T-cell (primary cell): ENCODE results near the gene KCNIP4. TPM values are rescaled to one million over a fixed set of nuclear protein-coding genes. Genes with fewer than 3 reads are reported as not detected.

Source experiments
- ATAC-seq, 4 experiments: fragments of 200-7000 bp in 3 of 4; fragments of 150-1000 bp in 1 of 4; cut with Tn5 transposase; replicated peaks in 1 of 4; 1 replicate in 3 of 4; 2 replicates in 1 of 4; pipeline ENCODE4 v1.10.0; 2021; ENCODE audit warnings: moderate library complexity in 3 of 4, mild to moderate bottlenecking in 2 of 4, moderate number of reproducible peaks in 1 of 4
- CTCF ChIA-PET, 2 donors: fragments of 300-600 bp; sonication (Branson Sonifier 250); formaldehyde crosslinking; loops; one replicate each; lab custom pipeline; 2022; ENCODE audit warnings: antibody characterized with exemption in 2 of 2; lab: Charles Lee
- POLR2A ChIA-PET, 2 donors: fragments of 300-600 bp; sonication (Branson Sonifier 250); formaldehyde crosslinking; loops; one replicate each; lab custom pipeline; 2022; ENCODE audit warnings: antibody characterized with exemption in 2 of 2; lab: Charles Lee
- DNase-seq, 35 experiments: peaks; one replicate each; pipeline versions ENCODE4 v3.0.0 to v3.0.0-alpha.2; 2013 to 2023
- H3K27ac ChIP-seq: one replicate; pipeline ENCODE4 v1.5.1; 2013; ENCODE audit warnings: low read length
- H3K27me3 ChIP-seq, 2 experiments: replicated peaks in 1 of 2; 1 replicate in 1 of 2; 2 replicates in 1 of 2; pipeline versions ENCODE4 v1.6.1 to v1.7.0; 2013; ENCODE audit warnings: low read length in 1 of 2, mixed read lengths in 1 of 2; ENCODE audit not compliant: control insufficient read depth in 2 of 2, insufficient read depth in 2 of 2; ENCODE audit errors: extremely low read depth in 1 of 2
- H3K36me3 ChIP-seq, 2 donors: 1 replicate in 1 of 2; 2 replicates in 1 of 2; pipeline versions ENCODE4 v1.6.1 to v1.7.0; 2013; ENCODE audit warnings: low read length in 1 of 2; ENCODE audit not compliant: control insufficient read depth in 2 of 2, insufficient read depth in 1 of 2; ENCODE audit errors: extremely low read depth in 1 of 2
- H3K4me1 ChIP-seq, 2 experiments: 1 replicate in 1 of 2; 2 replicates in 1 of 2; pipeline versions ENCODE4 v1.6.1 to v1.7.0; 2013; ENCODE audit warnings: low read length in 2 of 2, mixed read lengths in 1 of 2; ENCODE audit not compliant: insufficient read depth in 2 of 2, control insufficient read depth in 1 of 2; ENCODE audit errors: extremely low read depth in 1 of 2
- H3K4me3 ChIP-seq, 2 donors: 1 replicate in 1 of 2; 2 replicates in 1 of 2; pipeline versions ENCODE4 v1.5.1 to v1.7.0; 2013; ENCODE audit warnings: mild to moderate bottlenecking in 2 of 2, low read length in 1 of 2, moderate library complexity in 1 of 2; ENCODE audit not compliant: control insufficient read depth in 1 of 2; ENCODE audit errors: extremely low read depth in 1 of 2
- H3K9me3 ChIP-seq: 2 replicates; pipeline ENCODE4 v1.7.0; 2013
- H3K27ac Mint-ChIP-seq, 2 donors: one replicate each; pipeline ENCODE4 v1.8.0; 2020 to 2021; ENCODE audit warnings: mild to moderate bottlenecking in 2 of 2, mixed read lengths in 2 of 2
- H3K27me3 Mint-ChIP-seq, 2 donors: one replicate each; pipeline ENCODE4 v1.8.0; 2021 to 2022; ENCODE audit warnings: mixed read lengths in 2 of 2
- H3K36me3 Mint-ChIP-seq: one replicate; pipeline ENCODE4 v1.8.0; 2021; ENCODE audit warnings: mixed read lengths
- H3K4me1 Mint-ChIP-seq, 3 donors: one replicate each; pipeline ENCODE4 v1.8.0; 2020 to 2022; ENCODE audit warnings: mixed read lengths in 3 of 3, mild to moderate bottlenecking in 1 of 3
- H3K4me3 Mint-ChIP-seq, 3 donors: one replicate each; pipeline ENCODE4 v1.8.0; 2020 to 2022; ENCODE audit warnings: mild to moderate bottlenecking in 3 of 3, mixed read lengths in 3 of 3, moderate library complexity in 3 of 3
- H3K9me3 Mint-ChIP-seq, 3 donors: one replicate each; pipeline ENCODE4 v1.8.0; 2020 to 2022; ENCODE audit warnings: mixed read lengths in 3 of 3
- WGBS: methylation state at CpG from one replicate; pipeline ENCODE4 v1.1.5; 2013; ENCODE audit warnings: missing lambda C conversion rate; ENCODE audit not compliant: insufficient coverage; 5-methylcytosine and 5-hydroxymethylcytosine counted together
- total RNA-seq, 35 experiments: library from RNA in 6 of 35; stranded (reverse) in 6 of 35; fragments of 120-200 nt in 1 of 35; gene quantifications; one replicate each; pipeline versions ENCODE4 v1.2.1 to v1.2.4 and lab custom pipeline; 2013 to 2026

KCNIP4 gene
- total RNA-seq, 5 donors from 2014 or later (not counting 1 experiment from before 2014, with no cell fraction given) = not detected

- Histone ChIP-seq H3K27me3 (no peaks in the 10 kb centered on the region), H3K9me3 (no peaks in the 10 kb centered on the region), H3K4me3 (no peak overlapping the region), H3K36me3 (no peaks in the 10 kb centered on the region), H3K4me1 (no peaks in the 10 kb centered on the region), H3K27ac (no peak overlapping the region)
- ChIA-PET POLR2A (no interaction called here), CTCF (no interaction called here)
- no peak overlapping the region for H3K27ac Mint-ChIP-seq
- no peak for ATAC-seq
- no peak for DNase-seq
- H3K9me3 Mint-ChIP-seq = peaks cover 19 to 28% (median 28%) of the 10 kb centered on the region in 3 donors
- H3K36me3 Mint-ChIP-seq = no peaks in the 10 kb centered on the region
- WGBS = 86% methylated on average over 1 of the region's 1 CpG
- H3K4me3 Mint-ChIP-seq = no peak overlapping the region
- H3K4me1 Mint-ChIP-seq = no peaks in the 10 kb centered on the region
- no peaks in the 10 kb centered on the region for H3K27me3 Mint-ChIP-seq
These were observed 628.5 kb downstream of the KCNIP4 start for GRCh38 chr4:21320034-21320433.

GRCh38 chr4:21307709-21308108 lies 640.9 kb downstream of the KCNIP4 start:
- H3K27ac ChIP-seq = no peak overlapping the region

GRCh38 chr4:21304540-21304887 lies 644.1 kb downstream of the KCNIP4 start:
- Mint-ChIP-seq H3K27ac (no peak overlapping the region), H3K36me3 (no peaks in the 10 kb centered on the region), H3K9me3 (peaks cover 0 to 11% (median 4%) of the 10 kb centered on the region in 3 donors), H3K4me3 (no peak overlapping the region), H3K4me1 (no peaks in the 10 kb centered on the region), H3K27me3 (peaks cover 9 to 26% of the 10 kb centered on the region in 2 donors)
- ATAC-seq (no peak), DNase-seq (no peak)
- Histone ChIP-seq H3K4me1 (no peaks in the 10 kb centered on the region), H3K36me3 (no peaks in the 10 kb centered on the region), H3K27me3 (peaks cover 0 to 7% of the 10 kb centered on the region in 2 experiments), H3K9me3 (no peaks in the 10 kb centered on the region), H3K4me3 (no peak overlapping the region), H3K27ac (no peak overlapping the region)
- WGBS = 14% methylated on average over 2 of the region's 4 CpGs
- CTCF ChIA-PET = no interaction called here
- POLR2A ChIA-PET = no interaction called here

More at GRCh38 chr4:21307709-21308108, 640.9 kb downstream of the KCNIP4 start:
- Histone ChIP-seq H3K27me3 (peaks cover 0 to 7% of the 10 kb centered on the region in 2 experiments), H3K9me3 (no peaks in the 10 kb centered on the region), H3K36me3 (no peaks in the 10 kb centered on the region), H3K4me3 (no peak overlapping the region), H3K4me1 (no peaks in the 10 kb centered on the region)
- ATAC-seq = no peak
- Mint-ChIP-seq H3K27ac (no peak overlapping the region), H3K4me3 (no peak overlapping the region), H3K4me1 (no peaks in the 10 kb centered on the region), H3K36me3 (no peaks in the 10 kb centered on the region), H3K27me3 (peaks cover 9 to 21% of the 10 kb centered on the region in 2 donors), H3K9me3 (peaks cover 0 to 15% (median 4%) of the 10 kb centered on the region in 3 donors)
- CTCF ChIA-PET = no interaction called here
- POLR2A ChIA-PET = no interaction called here
- DNase-seq = no peak
- no CpG with 5 or more reads among the region's 3 CpGs for WGBS

GRCh38 chr4:21290562-21290961 lies 658.0 kb downstream of the KCNIP4 start:
- 0% methylated on average over 1 of the region's 2 CpGs for WGBS
- Histone ChIP-seq H3K4me1 (no peaks in the 10 kb centered on the region), H3K4me3 (no peak overlapping the region), H3K9me3 (no peaks in the 10 kb centered on the region), H3K27ac (no peak overlapping the region), H3K27me3 (no peaks in the 10 kb centered on the region), H3K36me3 (no peaks in the 10 kb centered on the region)
- POLR2A ChIA-PET = no interaction called here
- Mint-ChIP-seq H3K36me3 (no peaks in the 10 kb centered on the region), H3K9me3 (peaks cover 3 to 19% (median 14%) of the 10 kb centered on the region in 3 donors), H3K27ac (no peak overlapping the region), H3K27me3 (no peaks in the 10 kb centered on the region), H3K4me3 (no peak overlapping the region), H3K4me1 (peaks cover 0 to 8% (median 0%) of the 10 kb centered on the region in 3 donors)
- CTCF ChIA-PET = interaction anchor here in 1 of 2 donors (0.6 kb wide), 1 partner anchor 433 kb away, joined by 5 read pairs; no protein-coding TSS in a partner anchor
- DNase-seq (peak in 1 of 35 experiments; percentile 0), ATAC-seq (peak in 1 of 4 experiments; percentile 29)

GRCh38 chr4:21276046-21276445 lies 672.5 kb downstream of the KCNIP4 start:
- H3K4me1 ChIP-seq = no peaks in the 10 kb centered on the region
- ChIA-PET CTCF (no interaction called here), POLR2A (no interaction called here)
- no peaks in the 10 kb centered on the region for H3K36me3 ChIP-seq
- H3K4me3 ChIP-seq = no peak overlapping the region
- H3K27me3 ChIP-seq = no peaks in the 10 kb centered on the region
- Mint-ChIP-seq H3K4me3 (no peak overlapping the region), H3K36me3 (no peaks in the 10 kb centered on the region), H3K9me3 (peaks cover 0 to 9% (median 4%) of the 10 kb centered on the region in 3 donors), H3K27me3 (no peaks in the 10 kb centered on the region), H3K4me1 (no peaks in the 10 kb centered on the region), H3K27ac (no peak overlapping the region)
- H3K9me3 ChIP-seq = no peaks in the 10 kb centered on the region
- WGBS = 95% methylated on average over 5 of the region's 5 CpGs
- DNase-seq (no peak), ATAC-seq (no peak)
- H3K27ac ChIP-seq = no peak overlapping the region

GRCh38 chr4:21271439-21272052 lies 677.0 kb downstream of the KCNIP4 start:
- CTCF ChIA-PET = interaction anchor here in 1 of 2 donors (0.6 kb wide), 1 partner anchor 280 kb away, joined by 3 read pairs; no protein-coding TSS in a partner anchor
- WGBS = 61% methylated on average over 2 of the region's 4 CpGs
- no peaks in the 10 kb centered on the region for H3K27me3 Mint-ChIP-seq
- POLR2A ChIA-PET = no interaction called here
- Histone ChIP-seq H3K9me3 (no peaks in the 10 kb centered on the region), H3K27ac (no peak overlapping the region), H3K27me3 (no peaks in the 10 kb centered on the region), H3K36me3 (no peaks in the 10 kb centered on the region), H3K4me3 (no peak overlapping the region), H3K4me1 (no peaks in the 10 kb centered on the region)
- H3K4me1 Mint-ChIP-seq = no peaks in the 10 kb centered on the region
- no peak for DNase-seq
- no peak overlapping the region for H3K27ac Mint-ChIP-seq
- H3K4me3 Mint-ChIP-seq = no peak overlapping the region
- ATAC-seq = no peak
- peaks cover under 1 to 10% (median 7%) of the 10 kb centered on the region in 3 donors for H3K9me3 Mint-ChIP-seq
- no peaks in the 10 kb centered on the region for H3K36me3 Mint-ChIP-seq
